Right cardiac atrium (tissue), 5 donors: ENCODE measurements around the gene SNHG17. TPM values are rescaled to one million over a fixed set of nuclear protein-coding genes. Genes with fewer than 3 reads are reported as not detected.

ENCODE experiments used
- ATAC-seq, 2 donors: fragments of 200-7000 bp; cut with Tn5 transposase; one replicate each; pipeline versions ENCODE4 v1.8.0 to v1.9.1; 2020; ENCODE audit warnings: moderate library complexity in 2 of 2, mild to moderate bottlenecking in 1 of 2
- DNase-seq, 3 donors: peaks; one replicate each; pipeline ENCODE4 v3.0.0-alpha.2; 2020
- H3K27ac ChIP-seq: one replicate; pipeline ENCODE4 v1.5.1; 2013; ENCODE audit warnings: mild to moderate bottlenecking, low read length, control low read depth, moderate library complexity
- H3K27me3 ChIP-seq: one replicate; pipeline ENCODE4 v1.6.1; 2013; ENCODE audit not compliant: control insufficient read depth, insufficient read depth
- H3K4me1 ChIP-seq: one replicate; pipeline ENCODE4 v1.6.1; 2013; ENCODE audit warnings: low read length; ENCODE audit not compliant: control insufficient read depth, insufficient read depth
- H3K4me3 ChIP-seq: one replicate; pipeline ENCODE4 v1.5.1; 2013; ENCODE audit warnings: low read length, control low read depth
- H3K9me3 ChIP-seq: one replicate; pipeline ENCODE4 v1.6.1; 2013; ENCODE audit warnings: low read length; ENCODE audit not compliant: control insufficient read depth
- WGBS: extraction: QIAGEN DNeasy Blood & Tissue Kit; methylation state at CpG from one replicate; pipeline ENCODE4 v1.1.7; 2013; 5-methylcytosine and 5-hydroxymethylcytosine counted together
- intact Hi-C, 4 donors: fragments of 100-400 bp; cut with DNase I; formaldehyde crosslinking; loops; one replicate each; pipeline versions ENCODE4 v1.11.0 to v1.14.0; 2022 to 2023
- polyA plus RNA-seq: library from polyadenylated mRNA; stranded (reverse); fragments of 200-250 nt; gene quantifications from one replicate; pipeline ENCODE4 v1.2.3, GENCODE V29; 2013
- total RNA-seq, 4 donors: library from RNA; stranded (reverse); fragmentation: NEBNext Ultra II Directional; extraction: Animal tissue kit (Norgen Biotek cat#: 25700); gene quantifications; one replicate each; pipeline ENCODE4 v1.2.1, GENCODE V29; 2021
- donor health status: healthy with polysubstance abuse.
- donor health status: DM: no; HTN: yes; CAD: no.
- donor health status: DM: no; HTN: no; CAD: no.
- donor health status: DM: no; HTN: yes; CAD: no; lungs with severe emphysema.
- donor health status: DM: yes; HTN: yes; CAD: no.

The SNHG17 gene
- total and polyA plus RNA-seq, 5 donors, result 8.1 to 36.8 (median 8.6) TPM

GRCh38 chr20:38432292-38432691 is 2.8 kb downstream of the SNHG17 start:
- WGBS, result 96% methylated on average over 6 of the region's 6 CpGs
- Histone ChIP-seq H3K4me1 (peaks cover 10% of the 10 kb centered on the region), H3K9me3 (no peaks in the 10 kb centered on the region), H3K27ac (no peak overlapping the region), H3K4me3 (no peak overlapping the region), H3K27me3 (no peaks in the 10 kb centered on the region)
- DNase-seq, result no peak
- no peak for ATAC-seq
- intact Hi-C loops, result no loop called here

- H3K27me3 ChIP-seq, result no peaks in the 10 kb centered on the region
- H3K9me3 ChIP-seq, result no peaks in the 10 kb centered on the region
- no peak overlapping the region for H3K27ac ChIP-seq
- peaks cover 10% of the 10 kb centered on the region for H3K4me1 ChIP-seq
- intact Hi-C loops, result no loop called here
- ATAC-seq (no peak), DNase-seq (no peak)
- H3K4me3 ChIP-seq, result no peak overlapping the region
- 77% methylated on average over 8 of the region's 8 CpGs for WGBS
These were observed 4.3 kb downstream of the SNHG17 start for GRCh38 chr20:38430679-38431325.

GRCh38 chr20:38429301-38429700 is 5.8 kb downstream of the SNHG17 start:
- ATAC-seq (peak in 1 of 2 donors; percentile 72), DNase-seq (no peak)
- no peak overlapping the region for H3K4me3 ChIP-seq
- no peaks in the 10 kb centered on the region for H3K27me3 ChIP-seq
- H3K9me3 ChIP-seq, result no peaks in the 10 kb centered on the region
- H3K4me1 ChIP-seq, result peaks cover 10% of the 10 kb centered on the region
- WGBS, result 80% methylated on average over 3 of the region's 3 CpGs
- intact Hi-C loops, result no loop called here
- H3K27ac ChIP-seq, result no peak overlapping the region

GRCh38 chr20:38428800-38429199 is 6.3 kb downstream of the SNHG17 start:
- WGBS, result 94% methylated on average over 3 of the region's 3 CpGs
- ATAC-seq (no peak), DNase-seq (no peak)
- Histone ChIP-seq H3K27me3 (no peaks in the 10 kb centered on the region), H3K4me1 (peaks cover 8% of the 10 kb centered on the region), H3K4me3 (no peak overlapping the region), H3K9me3 (no peaks in the 10 kb centered on the region), H3K27ac (no peak overlapping the region)
- intact Hi-C loops, result no loop called here

GRCh38 chr20:38427655-38428023 is 7.5 kb downstream of the SNHG17 start:
- Histone ChIP-seq H3K27me3 (no peaks in the 10 kb centered on the region), H3K27ac (no peak overlapping the region), H3K9me3 (no peaks in the 10 kb centered on the region), H3K4me3 (no peak overlapping the region), H3K4me1 (peaks cover 5% of the 10 kb centered on the region)
- intact Hi-C loops, result no loop called here
- WGBS, result 82% methylated on average over 5 of the region's 5 CpGs
- DNase-seq (no peak), ATAC-seq (no peak)

- ATAC-seq (peak in 1 of 2 donors; percentile 55), DNase-seq (no peak)
- no peak overlapping the region for H3K27ac ChIP-seq
These were observed 8.9 kb downstream of the SNHG17 start for GRCh38 chr20:38426006-38426897.

GRCh38 chr20:38424401-38424800 is 10.7 kb downstream of the SNHG17 start:
- intact Hi-C loops, result no loop called here
- 94% methylated on average over 1 of the region's 1 CpG for WGBS
- Histone ChIP-seq H3K9me3 (no peaks in the 10 kb centered on the region), H3K4me3 (no peak overlapping the region), H3K4me1 (no peaks in the 10 kb centered on the region), H3K27me3 (no peaks in the 10 kb centered on the region), H3K27ac (no peak overlapping the region)
- ATAC-seq, result no peak
- DNase-seq, result no peak

More at GRCh38 chr20:38426006-38426897, 8.9 kb downstream of the SNHG17 start:
- Histone ChIP-seq H3K4me1 (peaks cover 5% of the 10 kb centered on the region), H3K27me3 (no peaks in the 10 kb centered on the region), H3K4me3 (no peak overlapping the region), H3K9me3 (no peaks in the 10 kb centered on the region)
- WGBS, result 73% methylated on average over 15 of the region's 15 CpGs
- intact Hi-C loops, result no loop called here

- Histone ChIP-seq H3K4me1 (no peaks in the 10 kb centered on the region), H3K9me3 (no peaks in the 10 kb centered on the region), H3K27me3 (no peaks in the 10 kb centered on the region), H3K27ac (no peak overlapping the region), H3K4me3 (no peak overlapping the region)
- DNase-seq, result no peak
- intact Hi-C loops, result no loop called here
- 65% methylated on average over 4 of the region's 4 CpGs for WGBS
- ATAC-seq, result no peak
These were observed 11.6 kb downstream of the SNHG17 start for GRCh38 chr20:38423541-38423940.

GRCh38 chr20:38421915-38422314 is 13.2 kb downstream of the SNHG17 start:
- Histone ChIP-seq H3K4me3 (no peak overlapping the region), H3K4me1 (no peaks in the 10 kb centered on the region), H3K27ac (peak overlapping the region; percentile 48), H3K27me3 (no peaks in the 10 kb centered on the region), H3K9me3 (no peaks in the 10 kb centered on the region)
- WGBS, result 77% methylated on average over 10 of the region's 10 CpGs
- intact Hi-C loops, result no loop called here
- no peak for ATAC-seq
- no peak for DNase-seq

GRCh38 chr20:38420388-38421085 is 14.6 kb downstream of the SNHG17 start:
- intact Hi-C loops, result no loop called here
- Histone ChIP-seq H3K4me3 (no peak overlapping the region), H3K27me3 (no peaks in the 10 kb centered on the region), H3K9me3 (no peaks in the 10 kb centered on the region), H3K27ac (no peak overlapping the region), H3K4me1 (no peaks in the 10 kb centered on the region)
- DNase-seq, result no peak
- WGBS, result 89% methylated on average over 9 of the region's 9 CpGs
- ATAC-seq, result no peak
